HG02981 (cell line): Measurements from ENCODE around the gene JMJD8.

Experiments
- ATAC-seq: cut with Tn5 transposase; IDR thresholded peaks from one replicate; pipeline ENCODE4 v1.9.1; 2021; ENCODE audit warnings: mild to moderate bottlenecking, moderate library complexity; ENCODE audit not compliant: unreplicated experiment

The JMJD8 gene

GRCh38 chr16:678209-678857 is 5.8 kb downstream of the JMJD8 start:
- ATAC-seq: no peak

- no peak for ATAC-seq
These were observed 6.6 kb downstream of the JMJD8 start for GRCh38 chr16:677316-678190.

GRCh38 chr16:676913-677312 is 7.2 kb downstream of the JMJD8 start:
- no peak for ATAC-seq

- no peak for ATAC-seq
These were observed 7.6 kb downstream of the JMJD8 start for GRCh38 chr16:676565-676902.

- ATAC-seq: no peak
These were observed 8.1 kb downstream of the JMJD8 start for GRCh38 chr16:675884-676564.

- no peak for ATAC-seq
These were observed 8.9 kb downstream of the JMJD8 start, which contains the start of gene RHBDL1 for GRCh38 chr16:674968-675883. TSS of gene RHBDL1 (plus strand) at chr16:675671. CDS start at chr16:675791, 120 bp downstream.

- no peak for ATAC-seq
These were observed 9.8 kb downstream of the JMJD8 start for GRCh38 chr16:674214-674881.

GRCh38 chr16:673399-673991 is 10.6 kb downstream of the JMJD8 start:
- ATAC-seq: no peak

- no peak for ATAC-seq
These were observed 11.3 kb downstream of the JMJD8 start for GRCh38 chr16:672851-673250.

GRCh38 chr16:672371-672770 is 11.8 kb downstream of the JMJD8 start:
- no peak for ATAC-seq

GRCh38 chr16:671353-672131 is 12.6 kb downstream of the JMJD8 start:
- no peak for ATAC-seq

GRCh38 chr16:670485-671352 is 13.4 kb downstream of the JMJD8 start:
- ATAC-seq: no peak

- no peak for ATAC-seq
These were observed 14.5 kb downstream of the JMJD8 start for GRCh38 chr16:669666-670065.

GRCh38 chr16:668519-669171 is 15.5 kb downstream of the JMJD8 start:
- ATAC-seq: no peak

GRCh38 chr16:667780-668518 is 16.2 kb downstream of the JMJD8 start, which contains the start of gene RHOT2:
TSS of gene RHOT2 (plus strand) at chr16:668132. CDS start at chr16:668200, 68 bp downstream.
- peak; percentile 83 for ATAC-seq

GRCh38 chr16:667113-667779 is 16.9 kb downstream of the JMJD8 start:
- no peak for ATAC-seq
